Activated T-cell treated with anti-CD3 and anti-CD28 coated beads, Interleukin-2, amount 50 U/mL, for 72 hours (primary cell): ENCODE data around the gene NAA25. TPM values are rescaled to one million over a fixed set of nuclear protein-coding genes. Genes with fewer than 3 reads are reported as not detected.
A peak's percentile ranks its signal among the peaks of the same experiment; 100 is the strongest.
"Not testable (repeated sequence)": the region's sequence is repeated elsewhere in the genome, so short reads cannot be mapped to it uniquely, and the experiment has no call there.

Source experiments
- ATAC-seq, 2 donors: fragments of 150-1000 bp; cut with Tn5 transposase; replicated peaks in 1 of 2; 2 replicates each; pipeline ENCODE4 v1.10.0; 2021; ENCODE audit warnings: moderate library complexity in 2 of 2, mild to moderate bottlenecking in 1 of 2
- DNase-seq, 2 donors: peaks; one replicate each; pipeline ENCODE4 v3.0.0; 2021 to 2022; ENCODE audit warnings: mixed read lengths in 1 of 2
- H3K27ac Mint-ChIP-seq: one replicate; pipeline ENCODE4 v1.8.0; 2022; ENCODE audit warnings: mild to moderate bottlenecking, moderate library complexity, mixed read lengths
- H3K27me3 Mint-ChIP-seq: one replicate; pipeline ENCODE4 v1.8.0; 2022; ENCODE audit warnings: low read depth, mixed read lengths
- H3K36me3 Mint-ChIP-seq, 2 donors: one replicate each; pipeline ENCODE4 v1.8.0; 2022; ENCODE audit warnings: mixed read lengths in 2 of 2, mild to moderate bottlenecking in 1 of 2; ENCODE audit not compliant: insufficient read depth in 2 of 2
- H3K4me1 Mint-ChIP-seq: one replicate; pipeline ENCODE4 v1.8.0; 2022; ENCODE audit warnings: low read depth, mixed read lengths
- H3K4me3 Mint-ChIP-seq, 2 donors: one replicate each; pipeline ENCODE4 v1.8.0; 2022; ENCODE audit warnings: mild to moderate bottlenecking in 2 of 2, mixed read lengths in 2 of 2, moderate library complexity in 2 of 2
- H3K9me3 Mint-ChIP-seq, 2 donors: one replicate each; pipeline ENCODE4 v1.8.0; 2022; ENCODE audit warnings: mixed read lengths in 2 of 2
- total RNA-seq, 2 donors: library from RNA; stranded (reverse); gene quantifications; one replicate each; pipeline ENCODE4 v1.2.3, GENCODE V29; 2022

NAA25 gene
- total RNA-seq, 2 donors from 2014 or later, result 36.3 to 47.0 TPM

- not testable (repeated sequence) for H3K36me3 Mint-ChIP-seq, DNase-seq, ATAC-seq, H3K4me3 Mint-ChIP-seq, H3K9me3 Mint-ChIP-seq, H3K27me3 Mint-ChIP-seq, H3K27ac Mint-ChIP-seq
- H3K4me1 Mint-ChIP-seq, result peaks cover 51% of the 10 kb centered on the region
Observed at GRCh38 chr12:112110787-112111662, 2.4 kb upstream of the NAA25 start.

GRCh38 chr12:112107306-112108201 lies 1.0 kb downstream of the NAA25 start:
- Mint-ChIP-seq H3K36me3 (peaks cover 0 to 13% of the 10 kb centered on the region in 2 donors), H3K9me3 (no peaks in the 10 kb centered on the region), H3K4me3 (peak overlapping the region; percentile 94 to 95), H3K27ac (peak overlapping the region; percentile 97), H3K4me1 (peaks cover 75% of the 10 kb centered on the region), H3K27me3 (no peaks in the 10 kb centered on the region)
- no peak for ATAC-seq
- DNase-seq, result no peak

GRCh38 chr12:112105891-112106290 lies 2.7 kb downstream of the NAA25 start:
- peaks cover 73% of the 10 kb centered on the region for H3K4me1 Mint-ChIP-seq
- ATAC-seq (no peak), DNase-seq (no peak)
- peak overlapping the region; percentile 25 for H3K27ac Mint-ChIP-seq
- H3K36me3 Mint-ChIP-seq, result peaks cover 4 to 17% of the 10 kb centered on the region in 2 donors
- no peaks in the 10 kb centered on the region for H3K27me3 Mint-ChIP-seq
- H3K9me3 Mint-ChIP-seq, result no peaks in the 10 kb centered on the region
- H3K4me3 Mint-ChIP-seq, result peak overlapping the region; percentile 94 to 95

- Mint-ChIP-seq H3K27ac (peak overlapping the region; percentile 92), H3K4me1 (peaks cover 76% of the 10 kb centered on the region), H3K36me3 (peaks cover 5 to 24% of the 10 kb centered on the region in 2 donors), H3K27me3 (no peaks in the 10 kb centered on the region), H3K9me3 (no peaks in the 10 kb centered on the region), H3K4me3 (peak overlapping the region in 1 of 2 donors; percentile 27)
- ATAC-seq (no peak), DNase-seq (no peak)
Observed at GRCh38 chr12:112103758-112104503, 4.7 kb downstream of the NAA25 start.

- H3K36me3 Mint-ChIP-seq, result peaks cover 6 to 34% of the 10 kb centered on the region in 2 donors
- not testable (repeated sequence) for ATAC-seq, DNase-seq, H3K4me3 Mint-ChIP-seq, H3K27ac Mint-ChIP-seq, H3K9me3 Mint-ChIP-seq, H3K27me3 Mint-ChIP-seq
- H3K4me1 Mint-ChIP-seq, result peaks cover 83% of the 10 kb centered on the region
Observed at GRCh38 chr12:112102746-112103145, 5.8 kb downstream of the NAA25 start.

- Mint-ChIP-seq H3K4me3 (no peak overlapping the region), H3K4me1 (peaks cover 83% of the 10 kb centered on the region)
Observed at GRCh38 chr12:112102127-112102526, 6.5 kb downstream of the NAA25 start.

GRCh38 chr12:112100500-112100899 lies 8.1 kb downstream of the NAA25 start:
- not testable (repeated sequence) for H3K9me3 Mint-ChIP-seq, DNase-seq, H3K27me3 Mint-ChIP-seq, ATAC-seq, H3K27ac Mint-ChIP-seq, H3K4me3 Mint-ChIP-seq
- peaks cover 6 to 40% of the 10 kb centered on the region in 2 donors for H3K36me3 Mint-ChIP-seq
- peaks cover 83% of the 10 kb centered on the region for H3K4me1 Mint-ChIP-seq

More at GRCh38 chr12:112102127-112102526, 6.5 kb downstream of the NAA25 start:
- Mint-ChIP-seq H3K27ac (no peak overlapping the region), H3K27me3 (no peaks in the 10 kb centered on the region), H3K9me3 (no peaks in the 10 kb centered on the region), H3K36me3 (peaks cover 6 to 37% of the 10 kb centered on the region in 2 donors)
- ATAC-seq, result no peak
- no peak for DNase-seq

- no peak for ATAC-seq
- Mint-ChIP-seq H3K27me3 (no peaks in the 10 kb centered on the region), H3K36me3 (peaks cover 6 to 37% of the 10 kb centered on the region in 2 donors), H3K4me1 (peaks cover 72% of the 10 kb centered on the region), H3K9me3 (no peaks in the 10 kb centered on the region), H3K27ac (peak overlapping the region; percentile 99), H3K4me3 (peak overlapping the region in 1 of 2 donors; percentile 31)
- DNase-seq, result no peak
Observed at GRCh38 chr12:112097641-112098040, 10.9 kb downstream of the NAA25 start.

- DNase-seq, result peak; percentile 50 to 58
- Mint-ChIP-seq H3K36me3 (peaks cover 6 to 38% of the 10 kb centered on the region in 2 donors), H3K4me1 (peaks cover 66% of the 10 kb centered on the region)
Observed at GRCh38 chr12:112096667-112097066, 11.9 kb downstream of the NAA25 start.

GRCh38 chr12:112096070-112096469 lies 12.5 kb downstream of the NAA25 start:
- peaks cover 64% of the 10 kb centered on the region for H3K4me1 Mint-ChIP-seq
- peaks cover 4 to 39% of the 10 kb centered on the region in 2 donors for H3K36me3 Mint-ChIP-seq
- DNase-seq, result no peak
- peak overlapping the region; percentile 99 for H3K27ac Mint-ChIP-seq
- H3K27me3 Mint-ChIP-seq, result no peaks in the 10 kb centered on the region
- peak; percentile 73 to 76 for ATAC-seq
- H3K9me3 Mint-ChIP-seq, result no peaks in the 10 kb centered on the region
- H3K4me3 Mint-ChIP-seq, result peak overlapping the region; percentile 71 to 89

More at GRCh38 chr12:112096667-112097066, 11.9 kb downstream of the NAA25 start:
- peak; percentile 97 to 98 for ATAC-seq
- Mint-ChIP-seq H3K27me3 (no peaks in the 10 kb centered on the region), H3K27ac (peak overlapping the region; percentile 99), H3K9me3 (no peaks in the 10 kb centered on the region), H3K4me3 (peak overlapping the region; percentile 71 to 89)

GRCh38 chr12:112091563-112091962 lies 17.0 kb downstream of the NAA25 start:
- H3K4me1 Mint-ChIP-seq, result peaks cover 35% of the 10 kb centered on the region
- H3K36me3 Mint-ChIP-seq, result peaks cover 2 to 30% of the 10 kb centered on the region in 2 donors
- ATAC-seq (no peak), DNase-seq (no peak)
- no peaks in the 10 kb centered on the region for H3K27me3 Mint-ChIP-seq
- H3K4me3 Mint-ChIP-seq, result no peak overlapping the region
- H3K9me3 Mint-ChIP-seq, result no peaks in the 10 kb centered on the region
- H3K27ac Mint-ChIP-seq, result no peak overlapping the region

GRCh38 chr12:112087851-112088250 lies 20.7 kb downstream of the NAA25 start:
- no peaks in the 10 kb centered on the region for H3K9me3 Mint-ChIP-seq
- no peak for ATAC-seq
- no peaks in the 10 kb centered on the region for H3K27me3 Mint-ChIP-seq
- peaks cover 4 to 37% of the 10 kb centered on the region in 2 donors for H3K36me3 Mint-ChIP-seq
- H3K4me1 Mint-ChIP-seq, result peaks cover 37% of the 10 kb centered on the region
- no peak overlapping the region for H3K27ac Mint-ChIP-seq
- no peak overlapping the region for H3K4me3 Mint-ChIP-seq
- no peak for DNase-seq
